K562 (cell line): Measurements from ENCODE around the gene TSEN54. TPM values are rescaled to one million over a fixed set of nuclear protein-coding genes. Genes with fewer than 3 reads are reported as not detected.
A peak's percentile ranks its signal among the peaks of the same experiment; 100 is the strongest.

Source experiments
- C11orf30 ChIP-seq: fragments of 450-650 bp; IDR thresholded peaks from 2 replicates; pipeline ENCODE4 v1.6.1; 2016; ENCODE audit warnings: low read depth, mild to moderate bottlenecking
- ELF4 ChIP-seq: fragments of 450-650 bp; formaldehyde crosslinking; IDR thresholded peaks from 2 replicates; pipeline ENCODE4 v1.4.0; 2022; ENCODE audit warnings: missing genetic modification characterization
- FOSL1 ChIP-seq: fragments of 200-800 bp; sonication (Bioruptor generic); conservative IDR thresholded peaks from 2 replicates; pipeline ENCODE4 v1.6.1; 2016; ENCODE audit warnings: missing genetic modification characterization, missing compliant biosample characterization
- KLF6 ChIP-seq: fragments of 250-450 bp; sonication (Bioruptor Pico); IDR thresholded peaks from 2 replicates; pipeline ENCODE4 v1.4.0; 2020; ENCODE audit warnings: mild to moderate bottlenecking, moderate library complexity, borderline replicate concordance
- PRMT5 ChIP-seq: sonication (generic); formaldehyde crosslinking; IDR thresholded peaks from 2 replicates; pipeline ENCODE4 v1.5.0; 2020; ENCODE audit warnings: missing genetic modification reagents
- RFX7 ChIP-seq: fragments of 250-450 bp; sonication (Bioruptor Pico); IDR thresholded peaks from 2 replicates; pipeline ENCODE4 v1.5.1; 2021; ENCODE audit warnings: mild to moderate bottlenecking
- polyA plus RNA-seq, 8 experiments: library from polyadenylated mRNA; depleted of rRNA in 4 of 8; stranded (reverse) in 5 of 8; unstranded in 3 of 8; fragments of >200 nt; fragmentation: Nextera tagmentation in 2 of 8; fragmentation: Illumina TruSeq in 1 of 8; extraction: Ambion mirVana in 2 of 8; extraction: Trizol in 1 of 8; gene quantifications; 2 replicates each; pipeline versions ENCODE4 v1.2.1 to v1.2.3, GENCODE V29; 2011 to 2014; ENCODE audit warnings: inconsistent platforms in 1 of 8, missing spikeins in 1 of 8
- total RNA-seq, 7 experiments: library from RNA; depleted of rRNA in 6 of 7; stranded (reverse); fragments of >200 nt in 6 of 7; fragmentation: Illumina TruSeq in 2 of 7; extraction: Trizol in 2 of 7; gene quantifications; 2 replicates each; pipeline versions ENCODE4 v1.2.1 to v1.2.3, GENCODE V29; 2011 to 2021; ENCODE audit warnings: low replicate concordance in 1 of 7
- TF ChIP-seq, protein P1 (sequence below): fragments of 250-450 bp; sonication (Bioruptor Pico); IDR thresholded peaks from 2 replicates; pipeline ENCODE4 v1.4.0; 2020
- TF ChIP-seq, protein P2 (sequence below): sonication (generic); IDR thresholded peaks from 2 replicates; pipeline ENCODE4 v1.6.1; 2016
- TF ChIP-seq, protein P3 (sequence below), 2 experiments: fragments of 450-650 bp; IDR thresholded peaks; 2 replicates each; pipeline ENCODE4 v1.6.1; 2016; ENCODE audit warnings: mild to moderate bottlenecking in 2 of 2, borderline replicate concordance in 1 of 2, low read depth in 1 of 2, moderate library complexity in 1 of 2
- TF ChIP-seq, protein P4 (sequence below): sonication (generic); formaldehyde crosslinking; IDR thresholded peaks from 2 replicates; pipeline ENCODE4 v1.8.0; 2022; ENCODE audit warnings: mild to moderate bottlenecking, missing genetic modification reagents
- TF ChIP-seq, protein P5 (sequence below): fragments of 450-650 bp; formaldehyde crosslinking; IDR thresholded peaks from 2 replicates; pipeline ENCODE4 v1.4.0; 2020; ENCODE audit warnings: mild to moderate bottlenecking, mixed read lengths

Gene TSEN54
- total and polyA plus RNA-seq, 9 of the 15 experiments (the other 6 are each of a cell fraction or from before 2014, with no cell fraction given) = 5.9 to 64.3 (median 48.9) TPM

DNA sequence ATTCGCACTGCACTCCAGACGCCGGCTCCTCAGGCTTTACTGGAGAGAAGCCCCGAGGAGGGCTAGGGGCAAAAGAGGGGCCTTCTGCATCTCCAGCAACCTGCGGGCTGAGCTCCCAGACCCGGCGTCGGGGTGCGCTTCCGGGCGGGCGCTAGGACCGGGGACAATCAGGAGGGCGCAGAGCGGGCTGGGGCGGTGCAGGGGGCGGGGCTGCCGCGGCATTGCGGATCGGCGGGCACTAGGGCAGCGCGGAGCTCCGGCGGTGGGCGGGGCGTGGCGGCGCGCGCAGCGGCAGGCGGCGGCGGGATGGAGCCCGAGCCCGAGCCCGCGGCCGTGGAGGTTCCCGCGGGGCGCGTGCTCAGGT lies at the start of gene TSEN54 (continued):
- TF ChIP-seq, protein P1, sequence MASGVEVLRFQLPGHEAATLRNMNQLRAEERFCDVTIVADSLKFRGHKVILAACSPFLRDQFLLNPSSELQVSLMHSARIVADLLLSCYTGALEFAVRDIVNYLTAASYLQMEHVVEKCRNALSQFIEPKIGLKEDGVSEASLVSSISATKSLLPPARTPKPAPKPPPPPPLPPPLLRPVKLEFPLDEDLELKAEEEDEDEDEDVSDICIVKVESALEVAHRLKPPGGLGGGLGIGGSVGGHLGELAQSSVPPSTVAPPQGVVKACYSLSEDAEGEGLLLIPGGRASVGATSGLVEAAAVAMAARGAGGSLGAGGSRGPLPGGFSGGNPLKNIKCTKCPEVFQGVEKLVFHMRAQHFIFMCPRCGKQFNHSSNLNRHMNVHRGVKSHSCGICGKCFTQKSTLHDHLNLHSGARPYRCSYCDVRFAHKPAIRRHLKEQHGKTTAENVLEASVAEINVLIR (CRISPR knock-in tag) = no peak
- no peak for TF ChIP-seq PRMT5 (CRISPR knock-in tag)
- no peak for TF ChIP-seq RFX7 (CRISPR knock-in tag)
- TF ChIP-seq, protein P2, sequence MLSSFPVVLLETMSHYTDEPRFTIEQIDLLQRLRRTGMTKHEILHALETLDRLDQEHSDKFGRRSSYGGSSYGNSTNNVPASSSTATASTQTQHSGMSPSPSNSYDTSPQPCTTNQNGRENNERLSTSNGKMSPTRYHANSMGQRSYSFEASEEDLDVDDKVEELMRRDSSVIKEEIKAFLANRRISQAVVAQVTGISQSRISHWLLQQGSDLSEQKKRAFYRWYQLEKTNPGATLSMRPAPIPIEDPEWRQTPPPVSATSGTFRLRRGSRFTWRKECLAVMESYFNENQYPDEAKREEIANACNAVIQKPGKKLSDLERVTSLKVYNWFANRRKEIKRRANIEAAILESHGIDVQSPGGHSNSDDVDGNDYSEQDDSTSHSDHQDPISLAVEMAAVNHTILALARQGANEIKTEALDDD = no peak
- TF ChIP-seq, protein P3, sequence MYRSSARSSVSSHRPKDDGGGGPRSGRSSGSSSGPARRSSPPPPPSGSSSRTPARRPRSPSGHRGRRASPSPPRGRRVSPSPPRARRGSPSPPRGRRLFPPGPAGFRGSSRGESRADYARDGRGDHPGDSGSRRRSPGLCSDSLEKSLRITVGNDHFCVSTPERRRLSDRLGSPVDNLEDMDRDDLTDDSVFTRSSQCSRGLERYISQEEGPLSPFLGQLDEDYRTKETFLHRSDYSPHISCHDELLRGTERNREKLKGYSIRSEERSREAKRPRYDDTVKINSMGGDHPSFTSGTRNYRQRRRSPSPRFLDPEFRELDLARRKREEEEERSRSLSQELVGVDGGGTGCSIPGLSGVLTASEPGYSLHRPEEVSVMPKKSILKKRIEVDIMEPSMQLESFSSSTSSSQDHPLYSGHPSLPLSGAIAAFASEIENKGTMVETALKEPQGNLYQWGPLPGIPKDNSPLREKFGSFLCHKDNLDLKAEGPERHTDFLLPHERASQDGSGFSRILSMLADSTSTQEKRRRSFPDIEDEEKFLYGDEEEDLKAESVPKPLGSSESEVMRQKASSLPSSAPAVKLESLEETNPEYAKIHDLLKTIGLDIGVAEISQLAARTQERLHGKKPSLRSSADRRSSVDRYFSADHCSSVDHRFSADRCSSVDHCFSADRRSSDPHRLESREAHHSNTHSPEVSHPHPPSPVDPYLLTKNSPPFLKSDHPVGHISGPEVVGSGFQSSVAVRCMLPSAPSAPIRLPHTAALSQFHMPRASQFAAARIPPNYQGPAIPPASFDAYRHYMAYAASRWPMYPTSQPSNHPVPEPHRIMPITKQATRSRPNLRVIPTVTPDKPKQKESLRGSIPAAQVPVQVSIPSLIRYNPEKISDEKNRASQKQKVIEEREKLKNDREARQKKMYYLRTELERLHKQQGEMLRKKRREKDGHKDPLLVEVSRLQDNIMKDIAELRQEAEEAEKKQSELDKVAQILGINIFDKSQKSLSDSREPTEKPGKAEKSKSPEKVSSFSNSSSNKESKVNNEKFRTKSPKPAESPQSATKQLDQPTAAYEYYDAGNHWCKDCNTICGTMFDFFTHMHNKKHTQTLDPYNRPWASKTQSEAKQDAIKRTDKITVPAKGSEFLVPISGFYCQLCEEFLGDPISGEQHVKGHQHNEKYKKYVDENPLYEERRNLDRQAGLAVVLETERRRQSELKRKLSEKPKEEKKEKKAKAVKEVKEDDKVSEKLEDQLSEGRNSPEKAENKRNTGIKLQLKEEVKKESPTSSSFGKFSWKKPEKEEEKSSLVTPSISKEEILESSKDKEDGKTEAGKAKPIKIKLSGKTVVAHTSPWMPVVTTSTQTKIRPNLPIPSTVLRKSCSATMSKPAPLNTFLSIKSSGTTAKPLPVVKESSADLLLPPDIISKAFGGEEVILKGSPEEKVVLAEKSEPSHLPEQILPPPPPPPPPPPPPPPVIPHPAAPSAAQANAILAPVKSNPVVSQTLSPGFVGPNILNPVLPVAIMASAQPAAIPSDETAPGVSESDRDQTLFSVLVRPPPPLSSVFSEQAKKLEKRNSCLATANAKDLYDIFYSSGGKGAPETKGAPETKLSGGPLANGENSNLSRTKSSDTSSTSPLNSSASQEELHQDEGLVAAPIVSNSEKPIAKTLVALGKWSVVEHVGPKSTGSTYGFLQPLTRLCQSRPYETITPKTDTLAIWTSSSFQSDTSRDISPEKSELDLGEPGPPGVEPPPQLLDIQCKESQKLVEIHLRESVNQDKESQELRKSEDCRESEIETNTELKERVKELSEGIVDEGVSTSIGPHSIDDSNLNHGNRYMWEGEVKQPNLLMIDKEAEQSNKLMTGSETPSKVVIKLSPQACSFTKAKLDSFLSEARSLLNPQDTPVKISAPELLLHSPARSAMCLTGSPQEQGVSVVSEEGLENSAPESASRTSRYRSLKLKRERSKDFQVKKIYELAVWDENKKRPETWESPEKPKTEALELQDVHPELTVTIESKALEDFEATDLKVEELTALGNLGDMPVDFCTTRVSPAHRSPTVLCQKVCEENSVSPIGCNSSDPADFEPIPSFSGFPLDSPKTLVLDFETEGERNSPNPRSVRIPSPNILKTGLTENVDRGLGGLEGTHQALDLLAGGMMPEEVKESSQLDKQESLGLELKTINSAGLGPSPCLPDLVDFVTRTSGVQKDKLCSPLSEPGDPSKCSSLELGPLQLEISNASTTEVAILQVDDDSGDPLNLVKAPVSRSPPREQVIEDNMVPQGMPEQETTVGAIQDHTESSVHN (IDR thresholded peaks at IDR 0.05; ENCODE audit: borderline replicate concordance in 1 of 2, low read depth in 1 of 2) = no peak
- 0 out of 2 replicates have a peak, but pooled peaks have one; percentile 30 for TF ChIP-seq ELF4 (CRISPR knock-in tag)
- no peak for TF ChIP-seq KLF6 (CRISPR knock-in tag)
- TF ChIP-seq, protein P4, sequence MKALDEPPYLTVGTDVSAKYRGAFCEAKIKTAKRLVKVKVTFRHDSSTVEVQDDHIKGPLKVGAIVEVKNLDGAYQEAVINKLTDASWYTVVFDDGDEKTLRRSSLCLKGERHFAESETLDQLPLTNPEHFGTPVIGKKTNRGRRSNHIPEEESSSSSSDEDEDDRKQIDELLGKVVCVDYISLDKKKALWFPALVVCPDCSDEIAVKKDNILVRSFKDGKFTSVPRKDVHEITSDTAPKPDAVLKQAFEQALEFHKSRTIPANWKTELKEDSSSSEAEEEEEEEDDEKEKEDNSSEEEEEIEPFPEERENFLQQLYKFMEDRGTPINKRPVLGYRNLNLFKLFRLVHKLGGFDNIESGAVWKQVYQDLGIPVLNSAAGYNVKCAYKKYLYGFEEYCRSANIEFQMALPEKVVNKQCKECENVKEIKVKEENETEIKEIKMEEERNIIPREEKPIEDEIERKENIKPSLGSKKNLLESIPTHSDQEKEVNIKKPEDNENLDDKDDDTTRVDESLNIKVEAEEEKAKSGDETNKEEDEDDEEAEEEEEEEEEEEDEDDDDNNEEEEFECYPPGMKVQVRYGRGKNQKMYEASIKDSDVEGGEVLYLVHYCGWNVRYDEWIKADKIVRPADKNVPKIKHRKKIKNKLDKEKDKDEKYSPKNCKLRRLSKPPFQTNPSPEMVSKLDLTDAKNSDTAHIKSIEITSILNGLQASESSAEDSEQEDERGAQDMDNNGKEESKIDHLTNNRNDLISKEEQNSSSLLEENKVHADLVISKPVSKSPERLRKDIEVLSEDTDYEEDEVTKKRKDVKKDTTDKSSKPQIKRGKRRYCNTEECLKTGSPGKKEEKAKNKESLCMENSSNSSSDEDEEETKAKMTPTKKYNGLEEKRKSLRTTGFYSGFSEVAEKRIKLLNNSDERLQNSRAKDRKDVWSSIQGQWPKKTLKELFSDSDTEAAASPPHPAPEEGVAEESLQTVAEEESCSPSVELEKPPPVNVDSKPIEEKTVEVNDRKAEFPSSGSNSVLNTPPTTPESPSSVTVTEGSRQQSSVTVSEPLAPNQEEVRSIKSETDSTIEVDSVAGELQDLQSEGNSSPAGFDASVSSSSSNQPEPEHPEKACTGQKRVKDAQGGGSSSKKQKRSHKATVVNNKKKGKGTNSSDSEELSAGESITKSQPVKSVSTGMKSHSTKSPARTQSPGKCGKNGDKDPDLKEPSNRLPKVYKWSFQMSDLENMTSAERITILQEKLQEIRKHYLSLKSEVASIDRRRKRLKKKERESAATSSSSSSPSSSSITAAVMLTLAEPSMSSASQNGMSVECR (CRISPR knock-in tag) = peak; percentile 14; the same call in 1 of the 2 replicates
- peak; percentile 52; the same call in 1 of the 2 replicates for TF ChIP-seq FOSL1 (tag)
- TF ChIP-seq, protein P5, sequence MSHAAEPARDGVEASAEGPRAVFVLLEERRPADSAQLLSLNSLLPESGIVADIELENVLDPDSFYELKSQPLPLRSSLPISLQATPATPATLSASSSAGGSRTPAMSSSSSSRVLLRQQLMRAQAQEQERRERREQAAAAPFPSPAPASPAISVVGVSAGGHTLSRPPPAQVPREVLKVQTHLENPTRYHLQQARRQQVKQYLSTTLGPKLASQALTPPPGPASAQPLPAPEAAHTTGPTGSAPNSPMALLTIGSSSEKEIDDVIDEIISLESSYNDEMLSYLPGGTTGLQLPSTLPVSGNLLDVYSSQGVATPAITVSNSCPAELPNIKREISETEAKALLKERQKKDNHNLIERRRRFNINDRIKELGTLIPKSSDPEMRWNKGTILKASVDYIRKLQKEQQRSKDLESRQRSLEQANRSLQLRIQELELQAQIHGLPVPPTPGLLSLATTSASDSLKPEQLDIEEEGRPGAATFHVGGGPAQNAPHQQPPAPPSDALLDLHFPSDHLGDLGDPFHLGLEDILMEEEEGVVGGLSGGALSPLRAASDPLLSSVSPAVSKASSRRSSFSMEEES (CRISPR knock-in tag) = no peak
- no peak for TF ChIP-seq C11orf30
